Airway epithelial cell (primary cell): ENCODE measurements around the gene CYP4F11. TPM values are rescaled to one million over a fixed set of nuclear protein-coding genes. Genes with fewer than 3 reads are reported as not detected.

ENCODE experiments used
- total RNA-seq: library from RNA; depleted of rRNA; stranded (reverse); fragments of >200 nt; gene quantifications from 2 replicates; pipeline ENCODE4 v1.2.3, GENCODE V29; 2015

Gene CYP4F11
- total RNA-seq: not detected in 2 replicates

GRCh38 chr19:15934332-15935078 is at the start of gene CYP4F11:
TSS of gene CYP4F11 (minus strand) at chr19:15934529. CDS start at chr19:15934408, 121 bp downstream.

GRCh38 chr19:15948223-15949058 is 14.1 kb upstream of the CYP4F11 start, which contains the start of gene OR10H4:
TSS of gene OR10H4 (plus strand) at chr19:15949008. CDS start at chr19:15949008, 0 bp downstream.

GRCh38 chr19:15897738-15898276 is 36.5 kb downstream of the CYP4F11 start, which contains the start of gene CYP4F2:
TSS of gene CYP4F2 (minus strand) at chr19:15898074. CDS start at chr19:15897611, 463 bp downstream.

Other genes starting within 250 kb of the CYP4F11 start
- not detected in 2 replicates for gene OR10H2, start 206.5 kb downstream of the CYP4F11 start, total RNA-seq
- gene OR10H3, start 196.5 kb downstream of the CYP4F11 start, total RNA-seq: not detected in 2 replicates
- gene OR10H5, start 146.9 kb downstream of the CYP4F11 start, total RNA-seq: not detected in 2 replicates
- 0.21 TPM in 1 of 2 replicates, not detected in the other for gene OR10H1, start 118.9 kb downstream of the CYP4F11 start, total RNA-seq
- gene CYP4F2, start 36.5 kb downstream of the CYP4F11 start, total RNA-seq: 0.14 TPM in 1 of 2 replicates, not detected in the other
- gene OR10H4, start 14.5 kb upstream of the CYP4F11 start, total RNA-seq: not detected in 2 replicates
- gene TPM4, start 142.0 kb upstream of the CYP4F11 start, total RNA-seq: 476 and 560 TPM in 2 replicates
- gene RAB8A, start 177.4 kb upstream of the CYP4F11 start, total RNA-seq: 55.9 and 68.3 TPM in 2 replicates
- 0.85 TPM in 1 of 2 replicates, not detected in the other for gene HSH2D, start 209.2 kb upstream of the CYP4F11 start, total RNA-seq
- not detected in 2 replicates for gene CIB3, start 239.0 kb upstream of the CYP4F11 start, total RNA-seq